GM18858 (cell line): Measurements from ENCODE around the gene SLC35G3.
A peak's percentile ranks its signal among the peaks of the same experiment; 100 is the strongest.
"Not testable (repeated sequence)": the region's sequence is repeated elsewhere in the genome, so short reads cannot be mapped to it uniquely, and the experiment has no call there.

Experiments used
- ATAC-seq: cut with Tn5 transposase; IDR thresholded peaks from one replicate; pipeline ENCODE4 v1.9.1; 2021; ENCODE audit not compliant: unreplicated experiment

Gene SLC35G3

GRCh38 chr17:35194001-35194400, at the start of gene SLC35G3:
TSS of gene SLC35G3 (minus strand) at chr17:35194393. CDS start at chr17:35194307, 86 bp downstream.
- ATAC-seq = not testable (repeated sequence)

DNA sequence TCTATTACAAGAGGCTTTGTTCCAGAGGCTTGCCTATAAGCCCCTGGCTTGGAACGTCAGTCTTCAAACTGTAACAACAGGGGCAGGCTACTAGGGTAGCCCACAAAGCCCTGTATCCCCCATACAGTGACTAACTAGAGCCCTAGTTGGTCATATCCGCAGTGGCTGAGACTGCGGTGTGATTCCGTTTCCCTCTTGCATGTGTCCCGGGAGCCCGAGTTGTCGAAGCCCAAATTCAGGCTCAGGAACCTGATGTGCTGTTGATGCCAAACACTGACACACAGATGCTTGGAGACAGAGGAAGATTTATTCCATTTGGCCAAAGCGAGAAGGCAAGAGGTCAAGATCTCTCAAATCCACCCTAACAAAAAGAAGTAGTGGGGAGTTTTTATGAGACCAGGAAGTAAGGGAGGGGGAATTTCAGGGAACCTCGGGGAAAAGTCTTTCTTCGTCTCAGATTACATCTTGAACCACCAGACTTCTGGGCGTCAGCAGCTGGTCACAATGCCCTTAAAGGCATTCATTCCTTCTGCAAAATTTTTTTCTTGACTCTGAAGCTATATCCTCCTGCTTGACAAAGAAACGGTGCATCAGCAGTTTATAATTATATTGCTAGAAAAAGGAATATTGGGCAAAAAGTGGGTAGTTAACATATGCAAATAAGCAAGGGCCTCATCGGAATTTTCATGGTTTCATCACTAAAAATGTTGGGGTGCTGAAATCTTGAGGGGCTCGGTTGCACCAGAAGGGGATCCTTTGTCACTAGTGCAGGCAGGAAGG, 49.6 kb upstream of the SLC35G3 start:
- no peak for ATAC-seq

DNA sequence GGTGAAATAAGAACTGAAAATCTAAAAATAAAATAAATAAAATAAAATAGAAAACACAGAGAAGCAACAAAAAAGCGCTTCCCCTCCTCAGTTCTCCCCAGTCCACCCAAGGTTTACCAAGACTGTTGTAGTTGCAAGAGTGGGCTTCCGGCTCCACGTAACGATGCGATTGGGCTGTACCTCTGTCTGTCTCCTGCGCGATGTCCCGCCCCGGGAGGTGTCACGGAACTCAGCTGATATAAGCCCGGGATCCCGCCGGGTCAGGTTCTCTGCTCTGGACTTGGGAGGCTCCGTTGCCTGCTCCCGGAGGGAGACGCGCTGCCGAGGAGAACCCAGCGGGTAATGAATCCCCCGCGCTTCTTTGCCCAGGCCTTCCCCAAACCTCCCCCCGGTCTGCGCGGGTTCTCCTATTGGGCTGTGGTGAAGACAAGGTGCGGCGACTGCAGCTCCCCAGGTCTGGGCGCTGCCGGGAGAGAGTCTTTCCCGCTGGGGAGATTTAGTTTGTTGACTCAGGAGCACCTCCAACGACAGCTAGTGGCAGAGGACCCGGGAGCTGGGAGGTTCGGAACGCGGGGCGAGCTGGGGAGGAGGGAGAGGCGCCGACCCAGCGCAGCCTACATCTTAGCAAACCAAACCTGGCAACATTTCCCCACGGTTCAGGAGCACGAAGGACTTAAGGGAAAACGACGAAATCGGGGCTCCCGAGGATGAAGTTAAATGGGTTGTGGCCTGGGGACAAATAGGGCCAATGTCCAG, 48.8 kb upstream of the SLC35G3 start, which contains the start of gene SLFN5:
SLFN5 (plus strand) TSS at position 268 of the 756 bp plus-strand sequence. CDS start 15,619 bp downstream, outside the sequence.
- ATAC-seq = peak; percentile 46

- ATAC-seq = peak; percentile 18
These were observed 48.1 kb upstream of the SLC35G3 start for GRCh38 chr17:35242158-35242804.

DNA sequence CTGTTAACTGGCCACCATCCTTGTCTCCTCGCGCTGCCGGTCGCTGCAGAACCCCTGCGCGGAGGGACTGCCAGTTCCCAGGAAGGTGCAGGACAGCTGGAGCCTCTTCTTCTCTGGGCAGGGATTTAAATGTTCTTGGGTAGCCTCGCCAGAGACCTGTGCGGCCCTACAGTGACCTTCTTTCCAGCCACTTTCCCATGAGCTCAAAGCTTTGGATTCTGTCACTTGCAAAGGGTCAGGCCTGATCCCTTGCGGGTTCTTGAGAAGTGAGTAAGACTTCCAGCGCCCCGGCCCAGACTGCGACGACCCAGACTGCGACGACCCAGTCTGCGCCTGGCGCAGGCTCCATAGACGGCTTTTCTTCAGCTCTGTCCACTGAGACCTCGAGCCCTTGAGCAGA, 47.3 kb upstream of the SLC35G3 start:
- ATAC-seq = no peak

DNA sequence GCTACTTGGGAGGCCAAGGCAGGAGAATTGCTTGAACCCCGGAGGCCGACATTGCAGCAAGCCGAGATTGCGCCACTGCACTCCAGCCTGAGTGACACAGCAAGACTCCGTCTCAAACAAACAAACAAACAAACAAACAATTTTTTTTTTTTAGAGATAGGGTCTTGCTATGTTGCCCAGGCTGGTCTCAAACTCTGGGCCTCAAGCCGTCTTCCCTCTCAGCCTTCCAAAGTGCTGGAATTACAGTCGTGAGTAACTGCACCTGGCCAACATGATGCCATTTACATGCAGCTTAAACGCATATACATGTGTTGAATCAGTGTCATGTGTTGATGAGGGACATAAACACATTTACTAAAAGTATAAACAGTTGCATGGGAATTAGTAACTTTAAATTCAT, 46.7 kb upstream of the SLC35G3 start:
- no peak for ATAC-seq

DNA sequence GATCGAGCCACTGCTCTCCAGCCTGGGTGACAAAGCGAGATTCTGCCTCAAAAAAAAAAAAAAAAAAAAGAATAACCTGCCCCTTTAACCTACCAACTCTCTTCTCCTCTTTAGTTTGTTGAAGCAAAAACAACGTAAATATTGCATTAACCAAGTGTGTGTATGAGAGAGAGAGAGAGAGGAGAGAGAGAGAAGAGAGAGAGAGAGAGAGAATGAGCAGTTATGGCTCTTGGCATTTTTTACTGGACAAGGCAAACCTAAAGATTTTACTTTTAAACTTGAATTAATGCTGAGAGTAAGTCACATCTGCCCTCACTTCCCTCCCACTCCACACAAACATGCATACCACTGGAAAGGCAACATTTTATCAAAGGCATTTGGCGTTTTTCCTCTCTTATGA, 45.6 kb upstream of the SLC35G3 start:
- no peak for ATAC-seq

DNA sequence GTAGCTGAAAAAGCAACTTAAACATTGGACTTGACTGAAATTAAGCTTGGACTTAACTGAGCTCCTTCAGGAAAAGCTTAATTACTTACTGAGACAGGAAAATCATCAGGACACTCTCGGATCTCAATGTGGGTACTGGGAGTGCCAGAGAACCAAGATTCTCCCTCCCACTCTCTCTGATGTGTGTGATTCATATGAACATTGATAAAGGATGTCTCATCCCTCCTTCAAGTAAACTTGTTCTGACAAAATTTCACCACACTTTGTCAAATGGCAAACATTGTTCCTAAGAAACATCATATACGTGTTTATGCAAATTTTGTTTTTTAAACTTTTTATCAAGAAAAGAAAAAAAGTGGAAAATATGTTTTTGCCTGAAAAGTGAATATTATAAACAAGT, 44.6 kb upstream of the SLC35G3 start:
- ATAC-seq = no peak

- ATAC-seq = no peak
These were observed 42.6 kb upstream of the SLC35G3 start for GRCh38 chr17:35236821-35237220.

DNA sequence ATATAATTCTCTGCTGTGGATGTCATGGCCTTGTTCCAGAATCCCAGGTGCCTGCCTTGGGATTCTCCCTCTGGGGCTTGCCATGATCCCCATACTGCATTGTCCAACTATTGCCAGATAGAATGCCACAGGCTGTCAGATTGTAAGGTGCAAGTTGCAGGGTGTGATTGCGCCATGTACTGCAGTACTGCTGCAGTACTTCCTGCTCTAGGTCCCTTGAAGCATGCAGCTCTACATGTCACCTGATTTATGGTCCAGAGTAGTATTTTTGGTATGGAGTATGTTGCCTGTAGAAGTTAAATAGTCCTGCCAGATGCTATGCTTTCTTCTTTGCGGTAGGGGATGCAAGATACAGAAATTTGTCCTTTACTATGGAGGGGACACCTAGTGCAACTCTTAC, 41.7 kb upstream of the SLC35G3 start:
- no peak for ATAC-seq

DNA sequence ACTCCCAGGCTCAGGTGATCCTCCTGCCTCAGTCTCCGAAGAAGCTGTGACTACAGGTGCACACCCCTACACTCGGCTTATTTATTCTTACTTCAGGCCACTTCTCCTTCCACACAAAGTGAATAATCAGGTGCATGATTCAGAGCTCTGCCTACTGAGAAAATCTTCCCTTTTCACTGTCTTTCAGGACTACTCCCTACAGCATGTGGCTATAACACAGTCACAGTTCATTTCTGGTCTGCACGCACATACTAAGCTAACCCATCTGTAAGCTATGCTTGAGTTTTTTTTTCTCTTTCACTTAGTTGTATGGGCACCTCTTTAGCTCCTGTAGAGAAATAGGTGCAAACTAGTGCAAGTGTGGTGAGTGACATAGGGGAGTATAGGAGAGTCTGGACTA, 41.1 kb upstream of the SLC35G3 start:
- ATAC-seq = no peak

- not testable (repeated sequence) for ATAC-seq
These were observed 40.1 kb upstream of the SLC35G3 start for GRCh38 chr17:35234315-35234714.

GRCh38 chr17:35229638-35230037, 35.4 kb upstream of the SLC35G3 start:
- ATAC-seq = no peak

- no peak for ATAC-seq
These were observed 33.4 kb upstream of the SLC35G3 start for GRCh38 chr17:35227546-35227945.

GRCh38 chr17:35224436-35224835, 30.2 kb upstream of the SLC35G3 start:
- ATAC-seq = no peak

DNA sequence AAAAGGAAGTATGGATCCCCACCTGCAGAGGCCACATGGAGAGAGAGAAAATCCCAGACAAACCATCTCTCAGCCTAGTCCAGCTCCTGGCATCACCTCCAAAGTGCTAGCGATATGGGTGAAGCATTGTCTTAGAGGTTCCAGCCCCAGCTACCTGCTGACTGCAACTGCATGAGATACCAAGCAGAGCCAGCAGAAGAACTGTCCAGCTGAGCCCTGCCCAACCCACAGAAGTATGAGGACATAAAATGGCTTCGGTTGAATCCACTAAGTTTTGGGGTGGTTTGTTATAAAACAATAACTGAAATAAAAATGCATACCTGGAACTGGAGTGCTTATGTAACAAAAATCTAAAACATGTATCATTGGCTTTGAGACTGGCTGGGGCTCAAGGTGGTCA, 28.3 kb upstream of the SLC35G3 start:
- ATAC-seq = no peak

- no peak for ATAC-seq
These were observed 24.7 kb upstream of the SLC35G3 start for GRCh38 chr17:35218915-35219314.

- no peak for ATAC-seq
These were observed 22.9 kb upstream of the SLC35G3 start for GRCh38 chr17:35217107-35217506.

DNA sequence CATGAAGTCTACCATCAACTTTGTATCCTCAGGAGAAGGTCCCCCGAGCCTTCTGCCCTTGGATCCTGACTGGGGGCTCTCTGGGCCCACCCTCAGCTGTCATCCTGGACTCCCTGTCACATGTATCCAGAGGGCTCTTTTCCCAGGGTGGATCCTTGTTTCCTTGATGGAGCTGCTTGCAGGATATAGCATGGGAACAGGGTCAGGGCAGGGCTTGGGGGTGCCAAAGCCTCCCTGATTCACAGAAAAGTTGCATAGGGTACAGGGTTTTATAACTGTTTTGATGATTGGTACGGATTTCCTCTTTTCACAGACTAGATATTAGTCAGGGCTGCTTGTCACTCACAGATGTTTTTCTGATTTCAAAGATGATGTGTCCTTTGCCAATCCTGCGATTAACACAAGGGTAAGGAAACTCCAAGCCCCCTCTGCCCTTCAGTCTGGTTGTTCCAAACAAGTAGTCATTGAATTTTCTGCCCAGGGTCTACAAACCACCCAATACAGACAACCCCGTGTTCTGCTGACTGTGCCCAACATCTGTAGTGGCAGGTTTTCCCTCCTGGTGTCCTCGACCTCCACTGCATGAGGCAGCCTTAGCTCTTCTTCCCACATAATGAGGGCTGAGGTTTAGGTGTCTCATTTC, 20.6 kb upstream of the SLC35G3 start:
- no peak for ATAC-seq

DNA sequence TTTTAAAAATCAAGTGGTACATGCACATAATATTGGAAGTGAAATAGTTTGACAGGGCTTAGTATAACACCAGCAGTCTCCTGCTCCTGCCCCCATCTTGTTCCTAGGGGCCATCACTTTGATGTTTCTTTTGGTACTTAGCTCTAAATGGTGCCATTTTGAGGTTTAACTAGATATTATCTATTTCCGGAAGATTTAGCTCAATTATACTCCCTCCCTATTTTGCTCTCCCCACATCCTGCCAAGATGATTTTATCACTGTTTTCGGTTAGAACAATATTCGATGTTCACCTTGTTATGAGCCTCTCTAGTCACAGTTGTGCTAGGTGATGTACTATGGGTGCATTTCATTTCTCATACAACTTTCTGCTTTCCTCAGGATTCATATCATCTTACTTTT, 20.0 kb upstream of the SLC35G3 start:
- no peak for ATAC-seq

DNA sequence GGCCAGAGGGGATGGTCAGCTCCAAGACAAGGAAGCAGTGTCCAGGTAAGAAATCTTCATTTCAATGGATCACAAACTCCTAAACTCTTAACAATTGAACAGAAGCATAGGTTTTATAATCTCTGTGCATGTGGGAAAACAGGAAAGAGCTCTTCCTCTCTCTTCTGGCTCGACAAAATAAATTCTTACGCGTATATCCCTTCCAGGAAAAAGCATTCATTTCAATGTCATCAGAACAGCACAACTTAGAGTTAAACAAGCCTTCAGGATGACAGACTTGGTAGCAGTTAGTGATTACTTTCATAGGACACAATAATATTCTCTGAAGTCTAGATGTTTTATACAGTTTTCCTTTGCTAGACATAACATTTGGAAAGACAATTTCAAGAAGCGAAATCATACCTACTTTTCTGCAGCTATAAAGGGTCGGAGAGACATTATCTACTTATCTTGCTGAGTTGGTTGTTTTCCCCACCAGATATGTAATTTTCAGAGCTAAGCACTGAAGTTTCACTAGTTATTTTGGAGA, 19.3 kb upstream of the SLC35G3 start:
- ATAC-seq = no peak
